Fibroblast of mammary gland (primary cell): Measurements from ENCODE around the gene PTPRCAP.
A peak's percentile ranks its signal among the peaks of the same experiment; 100 is the strongest.

Experiments used
- DNase-seq: peaks from one replicate; pipeline ENCODE4 v3.0.0-alpha.2; 2010; ENCODE audit warnings: low read depth
- H3K4me3 ChIP-seq: 2 replicates; pipeline ENCODE4 v1.5.1; 2011; ENCODE audit warnings: low read depth, mild to moderate bottlenecking, low read length, moderate library complexity; ENCODE audit not compliant: control insufficient read depth
- TF ChIP-seq, protein P1 (sequence below): conservative IDR thresholded peaks from 2 replicates; pipeline ENCODE4 v1.5.1; 2011; ENCODE audit warnings: low read depth, low read length, inconsistent platforms; ENCODE audit not compliant: control insufficient read depth, insufficient read depth

The PTPRCAP gene

DNA sequence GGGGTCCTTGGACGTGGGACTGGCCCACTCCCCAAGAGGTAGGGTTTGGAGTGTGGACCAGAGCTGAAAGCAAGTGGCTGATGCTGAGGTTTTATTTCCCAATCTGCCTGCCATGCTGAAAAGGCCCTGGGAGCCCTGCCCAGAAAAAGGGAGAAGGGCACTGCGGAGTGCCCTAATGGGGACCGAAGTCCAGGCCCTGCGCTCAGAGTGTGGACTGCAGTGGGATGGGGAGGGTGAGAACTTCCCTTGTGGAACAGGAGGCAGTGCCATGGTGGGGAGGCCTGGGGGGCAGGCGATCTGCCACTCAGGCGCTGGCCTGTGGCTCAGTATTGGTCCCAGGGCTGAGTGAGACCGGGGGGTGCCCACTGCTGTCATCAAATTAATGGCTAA is 10.7 kb upstream of the PTPRCAP start:
- no peak for DNase-seq
- TF ChIP-seq, protein P1, sequence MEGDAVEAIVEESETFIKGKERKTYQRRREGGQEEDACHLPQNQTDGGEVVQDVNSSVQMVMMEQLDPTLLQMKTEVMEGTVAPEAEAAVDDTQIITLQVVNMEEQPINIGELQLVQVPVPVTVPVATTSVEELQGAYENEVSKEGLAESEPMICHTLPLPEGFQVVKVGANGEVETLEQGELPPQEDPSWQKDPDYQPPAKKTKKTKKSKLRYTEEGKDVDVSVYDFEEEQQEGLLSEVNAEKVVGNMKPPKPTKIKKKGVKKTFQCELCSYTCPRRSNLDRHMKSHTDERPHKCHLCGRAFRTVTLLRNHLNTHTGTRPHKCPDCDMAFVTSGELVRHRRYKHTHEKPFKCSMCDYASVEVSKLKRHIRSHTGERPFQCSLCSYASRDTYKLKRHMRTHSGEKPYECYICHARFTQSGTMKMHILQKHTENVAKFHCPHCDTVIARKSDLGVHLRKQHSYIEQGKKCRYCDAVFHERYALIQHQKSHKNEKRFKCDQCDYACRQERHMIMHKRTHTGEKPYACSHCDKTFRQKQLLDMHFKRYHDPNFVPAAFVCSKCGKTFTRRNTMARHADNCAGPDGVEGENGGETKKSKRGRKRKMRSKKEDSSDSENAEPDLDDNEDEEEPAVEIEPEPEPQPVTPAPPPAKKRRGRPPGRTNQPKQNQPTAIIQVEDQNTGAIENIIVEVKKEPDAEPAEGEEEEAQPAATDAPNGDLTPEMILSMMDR, result no peak
- H3K4me3 ChIP-seq, result no peak overlapping the region

DNA sequence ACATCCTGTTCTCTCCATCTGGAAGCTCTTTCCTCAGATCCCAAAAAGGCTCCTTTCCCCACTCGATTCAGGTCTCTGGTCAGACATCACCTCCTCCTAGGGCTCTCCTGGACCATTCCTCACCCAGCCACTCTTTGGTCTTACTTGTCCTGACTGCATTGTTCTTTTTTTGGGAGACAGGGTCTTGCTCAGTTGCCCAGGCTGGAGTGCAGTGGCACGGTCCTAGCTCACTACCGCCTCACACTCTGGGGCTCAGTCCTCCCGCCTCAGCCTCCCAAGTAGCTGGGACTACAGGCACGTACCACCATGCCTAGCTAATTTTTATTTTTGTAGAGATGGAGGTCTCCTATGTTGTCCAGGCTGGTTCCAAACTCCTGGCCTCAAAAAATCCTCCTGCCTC is 8.0 kb upstream of the PTPRCAP start:
- no peak for DNase-seq
- no peak overlapping the region for H3K4me3 ChIP-seq
- TF ChIP-seq, protein P1, result no peak

DNA sequence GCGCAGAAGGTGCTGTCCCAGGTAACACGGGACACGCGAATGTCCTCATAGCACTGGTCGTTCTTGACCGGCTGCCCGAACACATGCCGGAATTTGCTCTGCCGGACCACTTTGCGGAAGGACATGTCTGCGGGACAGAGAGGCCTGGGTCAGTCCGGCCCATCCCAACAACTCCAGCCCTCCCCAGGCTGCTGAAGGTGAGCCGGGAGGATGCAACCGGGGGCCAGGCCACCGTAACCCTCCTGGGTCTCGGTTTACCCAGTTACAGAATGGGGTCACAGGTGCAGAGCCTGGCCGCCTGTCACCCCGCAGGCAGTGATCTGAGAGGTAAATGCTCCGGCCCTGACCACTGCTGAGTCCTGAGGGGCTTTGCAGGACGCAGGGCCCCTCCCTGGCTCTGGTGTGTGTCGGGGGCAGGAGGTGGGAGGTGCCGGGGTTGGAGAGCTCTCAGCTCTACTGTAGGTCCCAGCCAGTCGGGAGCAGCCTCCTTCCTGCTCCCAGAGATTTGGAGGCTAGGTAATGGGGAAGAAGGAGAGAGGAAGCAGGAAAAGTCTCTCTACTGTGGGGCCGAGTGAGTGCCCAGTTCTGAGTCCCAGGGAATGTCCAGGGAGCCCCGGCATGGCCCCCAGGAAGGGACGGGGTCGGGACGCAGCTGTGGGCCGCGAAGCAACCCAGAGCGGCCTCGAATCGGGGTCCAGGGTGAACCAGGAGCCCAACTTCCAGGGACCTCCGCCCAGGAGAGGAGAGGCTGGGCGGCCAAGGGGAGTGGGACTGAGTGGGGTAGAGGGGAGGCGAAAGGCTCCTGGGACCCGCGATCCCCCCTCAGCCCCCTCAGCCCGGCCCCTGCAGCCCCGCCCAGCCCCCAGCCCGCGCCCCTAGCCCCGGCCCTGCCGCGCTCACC is 5.3 kb upstream of the PTPRCAP start:
- TF ChIP-seq, protein P1, result no peak
- H3K4me3 ChIP-seq, result peak overlapping the region; percentile 78
- DNase-seq, result no peak

DNA sequence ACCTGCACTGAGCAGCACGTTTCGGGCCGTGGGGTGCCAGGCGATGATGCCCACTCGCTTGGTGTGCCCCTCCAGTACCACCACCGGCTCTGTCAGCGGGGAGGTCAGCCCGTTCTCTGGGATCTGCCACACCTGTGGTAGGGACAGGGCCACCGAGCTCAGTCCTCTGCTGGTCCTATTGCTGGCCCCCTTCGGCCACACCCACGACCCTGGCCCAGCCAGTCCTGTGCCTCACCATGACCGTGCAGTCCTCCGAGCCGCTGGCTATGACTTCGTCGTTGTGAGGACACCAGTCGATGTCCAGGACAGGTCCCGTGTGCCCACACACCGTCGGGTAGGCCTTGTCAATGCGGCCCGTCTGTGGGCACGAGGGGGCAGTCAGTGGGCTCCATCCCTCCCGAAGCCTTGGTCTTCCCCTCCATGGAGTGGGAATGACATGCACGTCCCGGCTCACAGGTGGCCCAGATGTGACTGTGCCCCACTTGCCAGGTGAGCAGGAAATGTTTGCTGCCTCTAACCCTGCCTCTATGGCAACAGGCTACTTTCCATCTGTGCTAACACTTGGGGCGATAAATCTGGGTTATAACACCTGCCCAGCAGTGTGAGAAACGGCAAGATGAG is 4.4 kb upstream of the PTPRCAP start:
- TF ChIP-seq, protein P1, result no peak
- no peak for DNase-seq
- H3K4me3 ChIP-seq, result no peak overlapping the region

DNA sequence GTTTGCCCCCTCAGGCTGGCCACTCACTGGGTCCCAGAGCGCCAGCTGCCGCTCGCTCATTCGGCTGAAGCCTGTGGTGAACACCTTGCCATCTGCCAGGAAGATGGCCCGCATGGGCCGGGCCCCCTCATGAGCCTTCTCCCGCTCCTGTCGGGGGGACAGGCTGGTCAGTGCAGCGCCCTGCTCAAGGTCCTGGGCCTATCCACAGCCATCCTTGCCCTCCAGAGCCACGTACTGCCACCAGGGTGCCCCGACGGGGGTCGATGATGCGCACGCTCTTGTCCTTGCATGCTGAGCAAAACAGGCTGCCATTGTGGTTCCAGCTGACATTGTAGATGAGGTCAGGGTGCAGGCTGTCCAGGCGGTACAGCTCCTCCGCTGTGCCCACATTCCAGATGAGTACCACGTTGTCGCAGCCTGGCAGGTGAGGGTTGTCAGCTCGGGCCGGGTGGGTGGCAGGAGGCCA is 3.6 kb upstream of the PTPRCAP start:
- no peak for DNase-seq
- TF ChIP-seq, protein P1, result no peak
- no peak overlapping the region for H3K4me3 ChIP-seq

DNA sequence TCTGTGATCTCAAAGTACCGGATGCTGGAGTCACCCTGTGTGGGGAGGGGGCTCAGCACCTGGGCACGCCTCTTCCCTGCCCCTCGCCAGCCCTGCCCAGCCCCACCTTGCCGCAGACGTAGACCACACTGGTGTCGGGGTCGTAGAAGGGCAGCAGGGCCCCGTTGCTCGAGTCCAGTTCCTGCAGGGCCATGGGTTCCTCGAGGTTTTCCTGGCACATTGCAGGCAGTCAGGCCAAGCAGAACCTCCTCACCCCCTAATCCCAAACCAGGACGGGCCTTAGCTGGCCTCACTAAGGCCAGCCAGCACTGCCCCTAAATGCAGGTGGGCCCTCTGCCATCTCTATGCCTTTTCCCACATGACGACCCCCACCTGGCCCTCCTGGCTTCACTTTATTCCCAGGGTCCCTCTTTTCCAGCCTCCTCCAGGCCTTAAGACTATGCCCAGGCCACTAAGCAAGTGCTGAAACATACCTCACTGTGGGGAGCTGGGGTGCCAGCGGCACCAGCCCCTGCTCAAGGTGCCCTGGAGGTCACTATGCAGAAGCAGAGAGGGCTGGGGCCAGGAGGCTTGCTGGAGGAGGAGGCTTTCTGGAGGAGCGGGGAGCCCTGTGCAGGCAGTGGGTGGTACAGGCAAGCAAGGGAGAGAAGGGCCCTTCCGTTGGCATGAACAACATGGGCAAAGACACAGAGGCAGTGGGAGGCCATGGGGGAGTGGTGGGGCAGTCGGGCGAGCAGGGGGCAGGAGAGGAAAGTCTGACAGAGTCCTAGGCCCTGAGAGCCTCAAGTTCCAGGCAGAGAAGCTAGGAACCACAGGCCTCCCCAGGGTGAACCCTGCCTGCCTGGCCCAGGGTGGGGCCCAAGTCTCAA is 3.0 kb upstream of the PTPRCAP start:
- TF ChIP-seq, protein P1, result no peak
- H3K4me3 ChIP-seq, result no peak overlapping the region
- no peak for DNase-seq
